ENCODE results near the gene ZDHHC11.
"Not testable (repeated sequence)": the region's sequence is repeated elsewhere in the genome, so short reads cannot be mapped to it uniquely, and the experiment has no call there.

The ZDHHC11 gene

DNA sequence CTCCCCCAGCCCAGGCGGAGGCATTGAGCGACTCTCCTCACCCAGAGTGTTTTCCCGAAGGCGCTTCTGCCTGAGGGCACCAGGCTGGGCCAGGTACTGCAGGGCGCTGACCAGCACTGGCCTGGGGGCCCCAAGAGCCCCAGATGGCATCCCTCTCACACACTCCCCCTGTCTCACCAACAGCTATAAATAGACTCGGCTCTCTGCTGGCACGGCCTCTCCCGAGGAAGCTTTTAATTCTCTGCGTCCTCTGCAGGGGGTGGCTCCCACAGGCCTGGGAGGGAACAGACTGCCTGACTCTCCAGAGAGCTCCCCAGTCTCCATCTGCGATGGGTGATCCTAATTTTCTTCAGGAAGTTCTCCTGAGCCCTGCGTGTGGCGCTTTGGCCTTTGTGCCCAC is 68.4 kb downstream of the ZDHHC11 start:
- H2BK5ac ChIP-seq (ENCODE audit: low read depth, low read length, poor library complexity); H3K4me3 ChIP-seq (ENCODE audit: low read depth, low read length); H3K4me1 ChIP-seq (ENCODE audit: control insufficient read depth in 1 of 2, insufficient read depth in 2 of 2, low read length in 2 of 2); H3K9ac ChIP-seq (ENCODE audit: low read length); H2BK120ac ChIP-seq (ENCODE audit: insufficient read depth, low read length, poor library complexity); H3K14ac ChIP-seq (ENCODE audit: low read length); H2AK5ac ChIP-seq (ENCODE audit: low read length); H3K23ac ChIP-seq (ENCODE audit: low read length); H2AFZ ChIP-seq (ENCODE audit: insufficient read depth, low read length, poor library complexity); H4K8ac ChIP-seq (ENCODE audit: low read depth, low read length); H3K4me2 ChIP-seq (ENCODE audit: low read length); DNase-seq; H2BK12ac ChIP-seq (ENCODE audit: low read length); H3K27ac ChIP-seq (ENCODE audit: low read depth, low read length); H3K18ac ChIP-seq (ENCODE audit: low read length); H3K4ac ChIP-seq (ENCODE audit: low read depth, low read length); H4K12ac ChIP-seq (ENCODE audit: low read depth, low read length); H3K36me3 ChIP-seq (ENCODE audit: control insufficient read depth in 1 of 2, insufficient read depth in 2 of 2, low read length in 2 of 2); H3K9me3 ChIP-seq (ENCODE audit: insufficient read depth, low read depth, low read length); H4K91ac ChIP-seq (ENCODE audit: low read depth, low read length); H3K79me1 ChIP-seq (ENCODE audit: low read length); H3K79me2 ChIP-seq (ENCODE audit: control insufficient read depth, insufficient read depth, low read length, poor library complexity): not testable (repeated sequence)
- peaks cover 12% of the 10 kb centered on the region for H3K27me3 ChIP-seq (ENCODE audit: insufficient read depth, low read length)
- no CpG with 5 or more reads among the region's 12 CpGs for WGBS (ENCODE audit: extremely low coverage, insufficient coverage, insufficient read length)

DNA sequence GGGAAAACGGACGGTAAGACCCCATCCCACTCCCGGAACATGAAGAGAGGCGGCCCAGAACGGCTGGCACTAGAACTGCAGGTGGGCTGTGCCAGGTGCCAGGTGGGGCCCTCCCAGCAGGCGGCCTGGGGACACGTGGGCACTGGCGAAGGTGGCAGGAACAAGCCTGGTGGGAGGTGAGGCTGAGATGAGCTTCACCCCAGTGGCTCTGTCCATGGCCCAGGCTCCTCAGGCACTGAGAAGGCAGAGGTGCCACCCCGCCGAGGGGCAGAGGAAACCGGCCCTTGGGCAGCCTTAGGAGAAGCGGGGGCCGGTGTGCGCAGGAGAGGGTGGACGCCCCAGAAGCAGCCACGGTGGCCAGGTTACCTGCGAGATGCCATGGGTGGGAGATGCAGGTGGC is 70.2 kb downstream of the ZDHHC11 start:
- DNase-seq; H3K27ac ChIP-seq (ENCODE audit: low read depth, low read length); H2AK5ac ChIP-seq (ENCODE audit: low read length); H3K9ac ChIP-seq (ENCODE audit: low read length); H4K91ac ChIP-seq (ENCODE audit: low read depth, low read length); H3K4ac ChIP-seq (ENCODE audit: low read depth, low read length); H3K4me2 ChIP-seq (ENCODE audit: low read length); H3K4me1 ChIP-seq (ENCODE audit: control insufficient read depth in 1 of 2, insufficient read depth in 2 of 2, low read length in 2 of 2); H3K9me3 ChIP-seq (ENCODE audit: insufficient read depth, low read depth, low read length); H3K79me2 ChIP-seq (ENCODE audit: control insufficient read depth, insufficient read depth, low read length, poor library complexity); H3K23ac ChIP-seq (ENCODE audit: low read length); H3K18ac ChIP-seq (ENCODE audit: low read length); H4K12ac ChIP-seq (ENCODE audit: low read depth, low read length); H3K36me3 ChIP-seq (ENCODE audit: control insufficient read depth in 1 of 2, insufficient read depth in 2 of 2, low read length in 2 of 2); H2BK12ac ChIP-seq (ENCODE audit: low read length); H2BK5ac ChIP-seq (ENCODE audit: low read depth, low read length, poor library complexity); H2AFZ ChIP-seq (ENCODE audit: insufficient read depth, low read length, poor library complexity); H3K79me1 ChIP-seq (ENCODE audit: low read length); H3K4me3 ChIP-seq (ENCODE audit: low read depth, low read length); H2BK120ac ChIP-seq (ENCODE audit: insufficient read depth, low read length, poor library complexity); H4K8ac ChIP-seq (ENCODE audit: low read depth, low read length); H3K14ac ChIP-seq (ENCODE audit: low read length): not testable (repeated sequence)
- H3K27me3 ChIP-seq (ENCODE audit: insufficient read depth, low read length) = peaks cover 12% of the 10 kb centered on the region
- WGBS (ENCODE audit: extremely low coverage, insufficient coverage, insufficient read length) = no CpG with 5 or more reads among the region's 17 CpGs

DNA sequence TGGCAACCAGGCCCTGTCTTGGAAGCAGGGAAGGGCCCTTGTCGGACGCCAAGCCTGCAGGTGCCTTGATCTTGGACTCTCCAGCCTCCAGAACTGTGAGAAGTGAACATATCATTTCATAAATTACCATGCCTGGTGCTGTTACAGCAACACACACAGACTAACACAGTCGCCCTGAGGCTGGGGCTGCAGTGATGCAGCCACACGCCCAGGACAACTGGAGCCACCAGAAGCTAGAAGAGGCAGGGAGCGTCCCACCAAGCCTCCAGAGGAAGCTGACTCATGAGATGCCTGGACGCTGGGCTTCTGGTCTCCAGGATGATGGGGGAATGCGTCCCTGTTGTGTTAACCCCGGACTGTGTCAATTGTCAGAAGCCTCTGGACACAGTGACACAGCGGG is 71.8 kb downstream of the ZDHHC11 start:
- not testable (repeated sequence) for H3K23ac ChIP-seq (ENCODE audit: low read length); H2BK12ac ChIP-seq (ENCODE audit: low read length); H4K12ac ChIP-seq (ENCODE audit: low read depth, low read length); H3K18ac ChIP-seq (ENCODE audit: low read length); H3K14ac ChIP-seq (ENCODE audit: low read length); H3K4me1 ChIP-seq (ENCODE audit: control insufficient read depth in 1 of 2, insufficient read depth in 2 of 2, low read length in 2 of 2); H3K79me1 ChIP-seq (ENCODE audit: low read length); H3K4me2 ChIP-seq (ENCODE audit: low read length); H3K4me3 ChIP-seq (ENCODE audit: low read depth, low read length); H4K91ac ChIP-seq (ENCODE audit: low read depth, low read length); H3K27me3 ChIP-seq (ENCODE audit: insufficient read depth, low read length); H2BK120ac ChIP-seq (ENCODE audit: insufficient read depth, low read length, poor library complexity); H3K9ac ChIP-seq (ENCODE audit: low read length); H2BK5ac ChIP-seq (ENCODE audit: low read depth, low read length, poor library complexity); H3K79me2 ChIP-seq (ENCODE audit: control insufficient read depth, insufficient read depth, low read length, poor library complexity); H2AFZ ChIP-seq (ENCODE audit: insufficient read depth, low read length, poor library complexity); H3K36me3 ChIP-seq (ENCODE audit: control insufficient read depth in 1 of 2, insufficient read depth in 2 of 2, low read length in 2 of 2); H3K9me3 ChIP-seq (ENCODE audit: insufficient read depth, low read depth, low read length); H3K4ac ChIP-seq (ENCODE audit: low read depth, low read length); H3K27ac ChIP-seq (ENCODE audit: low read depth, low read length); H2AK5ac ChIP-seq (ENCODE audit: low read length); DNase-seq; H4K8ac ChIP-seq (ENCODE audit: low read depth, low read length)
- no CpG with 5 or more reads among the region's 9 CpGs for WGBS (ENCODE audit: extremely low coverage, insufficient coverage, insufficient read length)

DNA sequence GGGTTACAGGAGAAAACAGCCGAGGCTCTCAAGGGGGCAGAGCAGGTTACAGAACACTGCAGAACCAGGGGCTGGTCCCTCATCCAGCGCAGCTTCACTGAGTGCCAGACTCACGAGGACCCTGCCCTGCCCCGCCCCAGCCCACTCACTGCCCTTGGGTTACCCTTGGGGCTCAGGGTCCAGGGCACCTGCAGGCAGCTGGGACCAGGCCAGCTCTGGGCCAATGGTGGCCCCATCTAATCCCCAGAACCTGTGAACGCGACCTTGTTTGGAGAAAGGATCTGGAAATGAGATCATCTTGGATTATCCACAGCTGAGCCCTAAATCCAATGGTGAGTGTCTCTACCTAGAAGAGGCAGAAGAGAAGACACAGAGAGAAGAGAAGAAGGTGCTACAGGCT is 72.4 kb downstream of the ZDHHC11 start:
- H3K4me3 ChIP-seq (ENCODE audit: low read depth, low read length); H2BK12ac ChIP-seq (ENCODE audit: low read length); H3K4ac ChIP-seq (ENCODE audit: low read depth, low read length); H3K79me1 ChIP-seq (ENCODE audit: low read length); H2AFZ ChIP-seq (ENCODE audit: insufficient read depth, low read length, poor library complexity); H3K9me3 ChIP-seq (ENCODE audit: insufficient read depth, low read depth, low read length); H3K79me2 ChIP-seq (ENCODE audit: control insufficient read depth, insufficient read depth, low read length, poor library complexity); H3K4me2 ChIP-seq (ENCODE audit: low read length); H2BK120ac ChIP-seq (ENCODE audit: insufficient read depth, low read length, poor library complexity); H4K8ac ChIP-seq (ENCODE audit: low read depth, low read length); H4K12ac ChIP-seq (ENCODE audit: low read depth, low read length); H3K18ac ChIP-seq (ENCODE audit: low read length); DNase-seq; H4K91ac ChIP-seq (ENCODE audit: low read depth, low read length); H3K23ac ChIP-seq (ENCODE audit: low read length); H3K14ac ChIP-seq (ENCODE audit: low read length); H3K9ac ChIP-seq (ENCODE audit: low read length); H2AK5ac ChIP-seq (ENCODE audit: low read length); H3K36me3 ChIP-seq (ENCODE audit: control insufficient read depth in 1 of 2, insufficient read depth in 2 of 2, low read length in 2 of 2); H2BK5ac ChIP-seq (ENCODE audit: low read depth, low read length, poor library complexity); H3K4me1 ChIP-seq (ENCODE audit: control insufficient read depth in 1 of 2, insufficient read depth in 2 of 2, low read length in 2 of 2); H3K27me3 ChIP-seq (ENCODE audit: insufficient read depth, low read length); H3K27ac ChIP-seq (ENCODE audit: low read depth, low read length): not testable (repeated sequence)
- no CpG with 5 or more reads among the region's 6 CpGs for WGBS (ENCODE audit: extremely low coverage, insufficient coverage, insufficient read length)
